NCI-H2227 (cell line): ENCODE measurements around the gene GABPB1.
A peak's percentile ranks its signal among the peaks of the same experiment; 100 is the strongest.
"Not testable (repeated sequence)": the region's sequence is repeated elsewhere in the genome, so short reads cannot be mapped to it uniquely, and the experiment has no call there.

Experiments
- DNase-seq: peaks from one replicate; lab custom pipeline; 2025; ENCODE audit not compliant: unreplicated experiment; lab: John Stamatoyannopoulos, UW

Gene GABPB1

GRCh38 chr15:50354838-50355618, at the start of gene GABPB1:
TSS of gene GABPB1 (minus strand) at chr15:50355198. CDS start at chr15:50309798, 45,400 bp downstream.
- DNase-seq = peak; percentile 89

- not testable (repeated sequence) for DNase-seq
Observed at GRCh38 chr15:50391561-50391960, 36.6 kb upstream of the GABPB1 start.

GRCh38 chr15:50390554-50391264, 35.7 kb upstream of the GABPB1 start:
- no peak for DNase-seq

GRCh38 chr15:50382408-50382807, 27.4 kb upstream of the GABPB1 start:
- DNase-seq = not testable (repeated sequence)

GRCh38 chr15:50381438-50381837, 26.4 kb upstream of the GABPB1 start:
- DNase-seq = no peak

GRCh38 chr15:50380089-50380488, 25.1 kb upstream of the GABPB1 start:
- no peak for DNase-seq

- DNase-seq = not testable (repeated sequence)
Observed at GRCh38 chr15:50379413-50379812, 24.4 kb upstream of the GABPB1 start.

GRCh38 chr15:50378776-50379175, 23.8 kb upstream of the GABPB1 start:
- no peak for DNase-seq

- no peak for DNase-seq
Observed at GRCh38 chr15:50377867-50378751, 23.1 kb upstream of the GABPB1 start.

- DNase-seq = not testable (repeated sequence)
Observed at GRCh38 chr15:50369564-50369963, 14.6 kb upstream of the GABPB1 start.

GRCh38 chr15:50365971-50366370, 11.0 kb upstream of the GABPB1 start:
- no peak for DNase-seq

- no peak for DNase-seq
Observed at GRCh38 chr15:50365570-50365969, 10.6 kb upstream of the GABPB1 start.

GRCh38 chr15:50363612-50364011, 8.6 kb upstream of the GABPB1 start:
- no peak for DNase-seq

GRCh38 chr15:50361756-50362155, 6.8 kb upstream of the GABPB1 start:
- no peak for DNase-seq

GRCh38 chr15:50358845-50359244, 3.8 kb upstream of the GABPB1 start:
- no peak for DNase-seq

- DNase-seq = no peak
Observed at GRCh38 chr15:50355980-50356379, 982 bp upstream of the GABPB1 start.

- DNase-seq = no peak
Observed at GRCh38 chr15:50355619-50355905, 564 bp upstream of the GABPB1 start.

- DNase-seq = peak; percentile 47
Observed at GRCh38 chr15:50353975-50354837, 792 bp downstream of the GABPB1 start.

- no peak for DNase-seq
Observed at GRCh38 chr15:50353251-50353974, 1.6 kb downstream of the GABPB1 start.

GRCh38 chr15:50350621-50351020, 4.4 kb downstream of the GABPB1 start:
- no peak for DNase-seq
